ENCODE results near the gene MGLL.

The MGLL gene

DNA sequence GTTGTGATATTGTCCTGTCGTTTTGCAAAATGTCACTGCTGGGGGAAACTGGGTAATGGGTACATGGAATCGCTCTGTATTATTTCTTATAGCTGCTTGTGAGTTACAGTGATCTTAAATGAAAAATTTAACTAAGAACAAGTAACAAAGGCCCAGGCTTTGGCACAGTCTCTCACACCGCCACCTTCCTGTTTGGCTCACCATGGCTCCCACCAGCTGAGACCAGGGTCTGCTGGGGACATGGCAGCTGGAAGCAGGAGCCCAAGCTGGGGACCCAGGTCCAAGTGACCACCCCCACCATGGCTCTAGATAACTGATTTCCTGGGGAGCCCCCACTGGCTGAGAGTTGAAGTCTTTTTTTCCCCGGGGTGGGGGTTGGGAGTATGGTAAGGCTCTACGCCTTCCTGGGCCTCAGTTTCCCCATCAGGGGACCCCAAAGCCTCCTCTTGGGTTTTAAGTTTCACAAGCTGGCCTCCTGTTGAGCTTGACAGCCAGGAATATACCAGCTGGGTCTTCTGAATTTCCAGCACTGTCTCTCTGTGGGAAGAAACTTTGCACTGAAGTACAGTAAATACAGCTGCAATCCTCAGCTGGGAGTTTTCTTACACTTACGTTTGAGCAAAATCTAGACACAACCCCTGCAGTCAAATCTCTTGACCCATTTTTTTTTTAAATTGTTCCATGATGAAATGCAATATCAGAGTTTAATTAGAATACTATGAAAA is 123.5 kb downstream of the MGLL start:
- TF ChIP-seq, protein P1, sequence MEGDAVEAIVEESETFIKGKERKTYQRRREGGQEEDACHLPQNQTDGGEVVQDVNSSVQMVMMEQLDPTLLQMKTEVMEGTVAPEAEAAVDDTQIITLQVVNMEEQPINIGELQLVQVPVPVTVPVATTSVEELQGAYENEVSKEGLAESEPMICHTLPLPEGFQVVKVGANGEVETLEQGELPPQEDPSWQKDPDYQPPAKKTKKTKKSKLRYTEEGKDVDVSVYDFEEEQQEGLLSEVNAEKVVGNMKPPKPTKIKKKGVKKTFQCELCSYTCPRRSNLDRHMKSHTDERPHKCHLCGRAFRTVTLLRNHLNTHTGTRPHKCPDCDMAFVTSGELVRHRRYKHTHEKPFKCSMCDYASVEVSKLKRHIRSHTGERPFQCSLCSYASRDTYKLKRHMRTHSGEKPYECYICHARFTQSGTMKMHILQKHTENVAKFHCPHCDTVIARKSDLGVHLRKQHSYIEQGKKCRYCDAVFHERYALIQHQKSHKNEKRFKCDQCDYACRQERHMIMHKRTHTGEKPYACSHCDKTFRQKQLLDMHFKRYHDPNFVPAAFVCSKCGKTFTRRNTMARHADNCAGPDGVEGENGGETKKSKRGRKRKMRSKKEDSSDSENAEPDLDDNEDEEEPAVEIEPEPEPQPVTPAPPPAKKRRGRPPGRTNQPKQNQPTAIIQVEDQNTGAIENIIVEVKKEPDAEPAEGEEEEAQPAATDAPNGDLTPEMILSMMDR (conservative IDR thresholded peaks at IDR 0.05; ENCODE audit: control insufficient read depth, insufficient read depth, low read depth, low read length), result no peak
- DNase-seq (ENCODE audit: low read depth), result no peak
- H3K4me3 ChIP-seq (ENCODE audit: control insufficient read depth, low read depth, low read length), result no peak overlapping the region

DNA sequence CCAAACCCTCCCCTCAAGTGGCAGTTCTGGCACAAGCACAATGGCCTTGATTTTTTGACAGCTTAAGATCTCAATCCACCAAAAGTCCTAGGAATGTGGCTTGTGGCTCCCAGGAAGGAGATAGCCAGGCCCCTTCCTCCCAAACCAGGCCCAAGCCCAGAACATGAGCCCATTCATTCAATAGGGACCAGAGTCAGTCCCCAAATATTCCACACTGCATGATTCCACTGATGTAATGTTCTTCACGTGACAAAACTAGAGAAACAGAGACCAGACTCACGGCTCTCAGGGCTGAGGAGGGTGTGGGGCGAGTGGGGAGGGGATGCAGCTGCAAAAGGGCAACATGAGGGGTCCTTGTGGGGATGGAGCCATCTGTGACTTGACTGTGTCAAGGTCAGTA is 124.0 kb downstream of the MGLL start:
- TF ChIP-seq, protein P1 (conservative IDR thresholded peaks at IDR 0.05; ENCODE audit: control insufficient read depth, insufficient read depth, low read depth, low read length), result no peak
- DNase-seq (ENCODE audit: low read depth), result no peak
- no peak overlapping the region for H3K4me3 ChIP-seq (ENCODE audit: control insufficient read depth, low read depth, low read length)

DNA sequence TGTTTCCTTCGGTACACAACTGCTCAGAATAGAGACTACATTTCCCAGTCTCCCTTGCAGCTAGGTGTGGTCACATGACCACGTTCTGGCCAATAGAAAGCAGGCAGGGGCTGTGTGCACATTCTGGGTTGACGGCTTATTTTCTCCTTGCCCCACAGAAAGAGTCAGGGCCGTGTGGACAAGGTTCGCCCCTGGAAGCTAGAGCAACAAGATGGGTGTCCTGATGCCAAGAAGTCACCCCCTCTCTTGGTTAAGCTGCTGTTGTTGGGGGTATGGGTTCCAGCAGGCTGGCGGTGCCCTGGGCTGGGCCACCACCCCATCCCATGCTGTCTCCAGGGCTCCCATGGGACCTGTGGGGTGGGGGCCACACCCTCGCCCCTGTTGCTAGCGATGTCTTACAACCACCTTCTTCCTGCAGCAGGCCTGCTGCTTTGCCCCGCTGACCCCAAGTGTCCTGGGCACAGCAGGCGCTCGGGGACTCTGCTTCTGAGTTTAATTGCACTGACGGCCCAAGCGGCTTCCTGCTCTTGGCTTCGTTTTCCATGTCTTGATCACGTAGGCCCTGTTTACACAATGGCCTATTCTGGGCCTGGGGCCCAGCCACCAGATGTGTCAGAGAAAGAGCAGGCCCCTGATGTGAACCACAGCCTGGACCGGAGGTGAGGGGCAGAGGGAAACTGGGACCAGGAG is 124.6 kb downstream of the MGLL start:
- TF ChIP-seq, protein P1 (conservative IDR thresholded peaks at IDR 0.05; ENCODE audit: control insufficient read depth, insufficient read depth, low read depth, low read length), result no peak
- DNase-seq (ENCODE audit: low read depth), result peak; percentile 83
- peak overlapping the region; percentile 10 for H3K4me3 ChIP-seq (ENCODE audit: control insufficient read depth, low read depth, low read length)

DNA sequence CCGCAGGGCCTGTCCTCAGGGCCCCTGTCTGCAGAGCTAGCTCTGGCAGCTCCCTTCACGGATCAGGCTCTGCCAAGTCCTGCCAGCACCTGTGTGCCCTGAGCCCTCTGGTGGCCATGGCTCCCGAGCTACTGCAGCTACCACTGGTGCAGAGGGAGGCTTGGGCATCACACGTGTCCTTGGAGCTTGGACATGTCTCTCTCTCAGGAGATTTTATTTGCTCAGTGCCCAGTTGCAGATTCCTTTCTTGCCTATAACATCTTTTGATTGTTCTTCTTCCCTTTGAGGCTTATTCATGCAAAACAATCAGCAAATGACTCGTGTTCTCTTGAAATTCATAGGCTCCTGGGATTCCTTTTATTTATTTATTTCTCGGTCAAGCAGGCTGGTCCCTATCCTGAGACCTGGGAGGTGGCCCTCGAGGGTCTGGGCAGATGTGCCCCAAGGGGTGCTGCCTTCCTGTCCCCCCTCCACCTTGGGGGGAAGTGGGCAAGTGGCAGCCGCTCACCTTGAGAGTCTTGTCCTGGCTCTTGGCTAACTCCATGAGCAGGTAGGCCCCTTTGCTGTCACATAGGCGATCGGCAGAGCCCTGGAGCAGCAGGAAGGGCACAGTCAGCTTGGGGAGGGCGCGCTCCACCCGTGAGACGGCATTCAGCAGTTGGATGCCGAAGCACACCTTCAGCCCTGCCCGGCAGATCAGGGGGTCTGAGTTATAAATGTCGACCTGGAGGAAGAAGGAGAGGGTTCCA is 127.7 kb downstream of the MGLL start:
- H3K4me3 ChIP-seq (ENCODE audit: control insufficient read depth, low read depth, low read length), result no peak overlapping the region
- TF ChIP-seq, protein P1 (conservative IDR thresholded peaks at IDR 0.05; ENCODE audit: control insufficient read depth, insufficient read depth, low read depth, low read length), result peak; percentile 2
- DNase-seq (ENCODE audit: low read depth), result no peak

DNA sequence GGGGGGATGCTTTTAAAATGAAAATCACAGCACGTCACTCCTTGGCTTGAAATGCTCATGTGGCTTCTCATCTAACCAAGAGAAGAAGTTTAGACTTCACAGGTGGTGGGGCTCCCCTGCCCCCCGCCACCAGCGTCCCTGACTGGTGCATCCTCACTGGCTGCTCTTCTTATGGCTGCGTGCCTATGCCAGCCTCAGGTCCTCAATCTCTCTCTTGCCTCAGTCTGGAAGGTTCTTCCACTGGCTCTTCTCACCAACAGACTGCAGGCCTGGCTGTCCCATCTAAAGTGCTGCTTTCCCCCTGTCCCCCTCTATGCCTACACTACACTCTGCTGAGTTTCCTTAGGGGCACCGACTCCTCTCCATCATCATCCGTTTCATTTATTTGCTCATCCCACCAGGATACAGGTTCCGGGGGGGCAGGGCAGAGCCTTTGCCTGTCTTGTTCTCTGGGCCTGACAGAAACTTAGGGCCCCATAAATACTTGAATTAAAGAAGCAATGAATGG is 128.9 kb downstream of the MGLL start:
- TF ChIP-seq, protein P1 (conservative IDR thresholded peaks at IDR 0.05; ENCODE audit: control insufficient read depth, insufficient read depth, low read depth, low read length), result no peak

DNA sequence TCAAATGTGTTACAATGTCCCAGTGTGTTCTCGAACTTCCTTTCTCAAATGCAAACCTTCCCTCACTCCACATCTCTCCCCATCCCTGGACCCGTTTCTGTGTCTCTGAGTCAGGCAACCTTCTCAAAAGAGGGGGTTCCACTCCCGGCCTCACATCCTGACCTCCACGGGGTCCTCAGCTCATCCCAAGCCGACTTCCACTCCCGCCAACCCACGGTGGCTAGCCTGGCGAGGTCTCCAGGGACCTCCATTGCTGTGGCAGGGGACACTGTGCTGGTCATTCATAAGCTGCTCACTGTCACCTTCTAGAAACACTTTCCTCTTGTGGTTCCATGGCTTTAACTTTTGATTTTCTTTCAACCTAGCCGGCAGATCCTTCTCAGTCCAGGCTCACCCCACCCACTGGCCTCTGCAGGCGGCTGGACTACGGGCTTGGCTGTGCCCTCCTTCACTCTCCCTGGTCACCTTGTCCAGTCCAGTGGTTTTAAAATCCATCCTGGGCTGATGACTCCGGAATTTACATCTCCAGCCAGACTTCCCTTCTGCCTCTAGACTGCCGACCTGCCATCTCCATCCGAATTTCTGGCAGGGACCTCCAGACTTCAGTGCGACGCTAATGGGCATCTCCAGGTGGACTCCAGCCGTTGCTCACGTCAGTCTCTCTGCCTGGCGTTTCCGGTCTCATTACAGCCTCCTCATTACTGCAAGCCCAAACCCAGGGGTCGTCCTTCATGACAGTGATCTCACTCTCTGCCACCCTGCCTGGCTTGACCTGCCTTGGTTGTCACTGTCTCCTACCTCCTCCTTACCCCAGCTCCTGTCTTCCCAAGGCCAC is 129.6 kb downstream of the MGLL start:
- no peak for DNase-seq (ENCODE audit: low read depth)
- no peak overlapping the region for H3K4me3 ChIP-seq (ENCODE audit: control insufficient read depth, low read depth, low read length)
- TF ChIP-seq, protein P1 (conservative IDR thresholded peaks at IDR 0.05; ENCODE audit: control insufficient read depth, insufficient read depth, low read depth, low read length), result no peak

More for the DNA sequence above, 128.9 kb downstream of the MGLL start:
- DNase-seq (ENCODE audit: low read depth), result no peak
- no peak overlapping the region for H3K4me3 ChIP-seq (ENCODE audit: control insufficient read depth, low read depth, low read length)
